Activated B cell treated with CpG ODN at 0.5 μM for 24 hours (primary cell): ENCODE measurements around the gene LGR6. TPM values are rescaled to one million over a fixed set of nuclear protein-coding genes. Genes with fewer than 3 reads are reported as not detected.

ENCODE experiments used
- ATAC-seq: fragments of 200-7000 bp; cut with Tn5 transposase; one replicate; pipeline ENCODE4 v1.10.0; 2021; ENCODE audit warnings: low read depth, mild to moderate bottlenecking, moderate library complexity
- CTCF ChIA-PET: fragments of 350-600 bp; sonication (Branson Sonifier 250); formaldehyde crosslinking; loops from one replicate; lab custom pipeline; 2021; ENCODE audit warnings: antibody characterized with exemption; lab: Charles Lee
- POLR2A ChIA-PET: fragments of 350-600 bp; sonication (Branson Sonifier 250); formaldehyde crosslinking; loops from one replicate; lab custom pipeline; 2021; ENCODE audit warnings: antibody characterized with exemption; lab: Charles Lee
- DNase-seq: peaks from one replicate; pipeline ENCODE4 v3.0.0; 2022
- H3K27ac Mint-ChIP-seq: one replicate; pipeline ENCODE4 v1.8.0; 2020; ENCODE audit warnings: mixed read lengths
- H3K27me3 Mint-ChIP-seq: one replicate; pipeline ENCODE4 v1.8.0; 2021; ENCODE audit warnings: mixed read lengths
- H3K36me3 Mint-ChIP-seq: one replicate; pipeline ENCODE4 v1.8.0; 2021; ENCODE audit warnings: low read depth, mixed read lengths
- H3K4me1 Mint-ChIP-seq: one replicate; pipeline ENCODE4 v1.8.0; 2021; ENCODE audit warnings: mixed read lengths
- H3K4me3 Mint-ChIP-seq: one replicate; pipeline ENCODE4 v1.8.0; 2020; ENCODE audit warnings: mild to moderate bottlenecking, mixed read lengths
- H3K9me3 Mint-ChIP-seq: one replicate; pipeline ENCODE4 v1.8.0; 2020; ENCODE audit warnings: mixed read lengths
- intact Hi-C: fragments of 100-400 bp; cut with micrococcal nuclease; formaldehyde crosslinking; loops from one replicate; pipeline ENCODE4 v1.15.1; 2024
- total RNA-seq: library from RNA; stranded (reverse); gene quantifications from 2 replicates; pipeline ENCODE4 v1.2.3, GENCODE V29; 2022
- TF ChIP-seq, protein P1 (sequence below): fragments of 200-600 bp; IDR thresholded peaks from one replicate; pipeline ENCODE4 v1.8.0; 2022; ENCODE audit warnings: antibody characterized with exemption, mild to moderate bottlenecking

Gene LGR6
- total RNA-seq, 1 donor from 2014 or later: not detected

DNA sequence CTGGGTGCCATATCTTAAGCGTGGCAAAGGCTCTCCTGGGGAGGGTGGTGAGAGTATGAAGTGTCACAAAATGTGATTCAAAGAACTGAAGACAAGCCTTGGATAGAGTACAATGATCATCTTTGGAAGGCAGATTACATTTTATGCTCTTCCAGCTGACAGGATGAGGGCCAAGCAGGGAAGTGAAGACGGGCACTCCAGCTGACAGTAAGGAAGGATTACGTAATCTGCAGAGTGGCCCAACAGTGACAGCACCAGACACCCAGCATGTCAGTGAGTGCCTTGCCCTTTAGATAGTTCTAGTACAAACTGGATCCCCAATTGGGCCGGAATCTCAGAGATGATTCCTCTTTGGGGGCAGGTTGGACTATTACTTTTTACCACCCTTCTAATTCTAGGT lies 95.4 kb downstream of the LGR6 start:
- Mint-ChIP-seq H3K36me3 (no peaks in the 10 kb centered on the region), H3K4me3 (no peak overlapping the region), H3K9me3 (no peaks in the 10 kb centered on the region), H3K27me3 (peaks cover 15% of the 10 kb centered on the region), H3K4me1 (no peaks in the 10 kb centered on the region), H3K27ac (no peak overlapping the region)
- DNase-seq (no peak), ATAC-seq (no peak)
- intact Hi-C loops: no loop called here
- CTCF ChIA-PET: no interaction called here
- TF ChIP-seq, protein P1, sequence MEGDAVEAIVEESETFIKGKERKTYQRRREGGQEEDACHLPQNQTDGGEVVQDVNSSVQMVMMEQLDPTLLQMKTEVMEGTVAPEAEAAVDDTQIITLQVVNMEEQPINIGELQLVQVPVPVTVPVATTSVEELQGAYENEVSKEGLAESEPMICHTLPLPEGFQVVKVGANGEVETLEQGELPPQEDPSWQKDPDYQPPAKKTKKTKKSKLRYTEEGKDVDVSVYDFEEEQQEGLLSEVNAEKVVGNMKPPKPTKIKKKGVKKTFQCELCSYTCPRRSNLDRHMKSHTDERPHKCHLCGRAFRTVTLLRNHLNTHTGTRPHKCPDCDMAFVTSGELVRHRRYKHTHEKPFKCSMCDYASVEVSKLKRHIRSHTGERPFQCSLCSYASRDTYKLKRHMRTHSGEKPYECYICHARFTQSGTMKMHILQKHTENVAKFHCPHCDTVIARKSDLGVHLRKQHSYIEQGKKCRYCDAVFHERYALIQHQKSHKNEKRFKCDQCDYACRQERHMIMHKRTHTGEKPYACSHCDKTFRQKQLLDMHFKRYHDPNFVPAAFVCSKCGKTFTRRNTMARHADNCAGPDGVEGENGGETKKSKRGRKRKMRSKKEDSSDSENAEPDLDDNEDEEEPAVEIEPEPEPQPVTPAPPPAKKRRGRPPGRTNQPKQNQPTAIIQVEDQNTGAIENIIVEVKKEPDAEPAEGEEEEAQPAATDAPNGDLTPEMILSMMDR: no peak
- POLR2A ChIA-PET: no interaction called here

DNA sequence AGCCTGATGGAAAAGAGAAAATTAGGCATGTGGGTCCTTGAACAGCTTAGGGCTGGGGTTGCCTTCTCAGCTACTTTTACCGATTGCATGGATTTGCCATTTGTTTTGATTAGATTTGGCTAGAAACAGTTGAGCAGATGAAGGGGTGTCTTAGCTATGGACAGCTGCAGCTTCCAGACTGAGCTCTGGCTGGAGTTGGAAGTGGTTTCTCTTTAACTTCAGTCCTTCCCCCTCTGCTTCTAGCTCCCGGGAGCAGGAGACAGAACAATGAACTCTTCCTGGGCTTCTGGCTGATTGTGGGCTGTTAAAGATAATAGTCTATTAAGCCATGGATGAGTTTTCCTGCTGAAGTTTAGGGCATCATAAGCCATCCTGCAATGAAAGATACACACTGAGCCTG lies 97.4 kb downstream of the LGR6 start:
- intact Hi-C loops: no loop called here
- H3K4me1 Mint-ChIP-seq: peaks cover 2% of the 10 kb centered on the region
- H3K36me3 Mint-ChIP-seq: no peaks in the 10 kb centered on the region
- CTCF ChIA-PET: no interaction called here
- no peaks in the 10 kb centered on the region for H3K9me3 Mint-ChIP-seq
- H3K27me3 Mint-ChIP-seq: peaks cover 11% of the 10 kb centered on the region
- TF ChIP-seq, protein P1: no peak
- H3K4me3 Mint-ChIP-seq: no peak overlapping the region
- ATAC-seq: no peak
- DNase-seq: no peak
- H3K27ac Mint-ChIP-seq: no peak overlapping the region
- POLR2A ChIA-PET: no interaction called here

DNA sequence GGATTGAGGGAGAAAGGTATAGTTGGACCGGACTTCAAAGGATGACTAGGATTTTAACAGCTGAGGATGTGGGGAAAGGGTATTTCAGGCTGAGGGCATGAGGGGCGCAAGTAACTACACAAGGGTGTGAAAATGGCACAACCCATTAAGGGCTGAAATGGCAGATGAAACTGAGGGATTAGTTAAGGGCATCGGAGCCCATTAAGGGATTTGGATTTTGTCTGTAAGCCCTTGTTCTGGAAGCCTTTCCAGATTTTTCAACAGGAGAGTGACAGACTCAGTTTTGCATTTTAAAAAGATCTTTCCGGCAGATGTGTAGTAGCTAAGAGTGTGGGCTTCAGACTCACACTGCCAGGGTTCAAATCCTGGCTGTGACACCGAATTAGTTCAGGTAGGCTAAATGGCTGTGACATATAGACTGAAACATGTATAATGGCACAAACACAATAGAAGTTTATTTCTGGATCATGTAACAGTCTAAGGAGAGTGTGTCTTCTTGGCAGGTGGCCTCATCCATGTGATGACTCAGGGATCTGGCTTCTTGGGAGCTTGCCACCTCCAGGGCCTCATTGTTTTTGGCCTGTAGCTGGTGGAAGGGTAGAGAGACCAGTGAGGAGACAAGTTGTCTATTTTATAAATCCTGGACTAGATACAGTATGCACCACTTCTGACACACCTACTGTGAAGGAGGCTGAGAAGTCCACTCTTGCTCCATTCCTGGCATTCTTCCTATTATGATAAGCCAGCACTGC lies 98.5 kb downstream of the LGR6 start:
- no peaks in the 10 kb centered on the region for H3K9me3 Mint-ChIP-seq
- ChIA-PET CTCF (no interaction called here), POLR2A (no interaction called here)
- H3K4me3 Mint-ChIP-seq: no peak overlapping the region
- H3K36me3 Mint-ChIP-seq: no peaks in the 10 kb centered on the region
- TF ChIP-seq, protein P1: no peak
- intact Hi-C loops: no loop called here
- peaks cover 9% of the 10 kb centered on the region for H3K27me3 Mint-ChIP-seq
- H3K4me1 Mint-ChIP-seq: peaks cover 2% of the 10 kb centered on the region
- DNase-seq (no peak), ATAC-seq (no peak)
- no peak overlapping the region for H3K27ac Mint-ChIP-seq

DNA sequence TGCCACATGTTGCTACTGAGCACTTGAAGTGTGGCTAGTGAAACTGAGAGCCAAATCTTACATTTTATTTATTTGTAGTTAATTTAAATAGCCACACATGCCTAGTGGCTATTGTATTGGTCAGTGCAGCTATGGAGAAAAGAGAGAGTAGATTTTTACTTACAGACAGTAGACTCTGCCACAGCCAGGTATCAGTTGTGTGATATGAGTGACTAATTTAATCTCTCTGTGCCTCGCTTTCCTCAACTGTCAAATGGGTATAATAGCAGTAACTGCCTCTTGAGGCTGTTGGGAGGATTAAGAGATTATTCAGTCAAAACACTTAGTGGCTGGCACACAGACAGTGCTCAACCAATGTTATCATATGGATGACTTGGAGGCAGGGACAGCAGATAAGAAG lies 99.2 kb downstream of the LGR6 start:
- intact Hi-C loops: no loop called here
- Mint-ChIP-seq H3K4me1 (peaks cover 2% of the 10 kb centered on the region), H3K27me3 (peaks cover 9% of the 10 kb centered on the region), H3K9me3 (no peaks in the 10 kb centered on the region), H3K4me3 (no peak overlapping the region), H3K27ac (no peak overlapping the region), H3K36me3 (no peaks in the 10 kb centered on the region)
- no peak for DNase-seq
- TF ChIP-seq, protein P1: no peak
- ChIA-PET POLR2A (no interaction called here), CTCF (no interaction called here)
- ATAC-seq: no peak

DNA sequence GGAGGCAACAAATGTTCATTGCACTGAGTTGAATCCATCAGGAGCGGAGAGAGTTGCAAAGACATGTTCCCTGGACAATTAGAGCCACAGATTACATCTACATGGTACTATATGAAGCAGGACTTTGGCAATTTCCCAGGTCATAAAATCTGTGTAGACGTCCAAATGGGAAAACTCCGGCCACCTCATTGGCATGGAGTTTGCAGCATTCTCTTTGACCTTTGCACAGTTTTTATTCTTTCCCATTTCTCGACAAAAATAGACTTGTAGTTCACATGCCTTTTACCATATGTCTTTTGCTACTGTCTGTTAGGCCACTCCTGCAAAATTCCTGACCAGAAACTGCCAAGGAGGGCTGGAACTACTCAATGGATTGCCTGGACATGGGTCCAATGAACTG lies 100.0 kb downstream of the LGR6 start:
- peaks cover 2% of the 10 kb centered on the region for H3K4me1 Mint-ChIP-seq
- POLR2A ChIA-PET: no interaction called here
- ATAC-seq (no peak), DNase-seq (no peak)
- H3K9me3 Mint-ChIP-seq: no peaks in the 10 kb centered on the region
- CTCF ChIA-PET: no interaction called here
- H3K36me3 Mint-ChIP-seq: no peaks in the 10 kb centered on the region
- TF ChIP-seq, protein P1: no peak
- H3K27ac Mint-ChIP-seq: no peak overlapping the region
- intact Hi-C loops: no loop called here
- peaks cover 6% of the 10 kb centered on the region for H3K27me3 Mint-ChIP-seq
- no peak overlapping the region for H3K4me3 Mint-ChIP-seq
